Measurements from ENCODE around the gene SGIP1. TPM values are rescaled to one million over a fixed set of nuclear protein-coding genes. Genes with fewer than 3 reads are reported as not detected.

Gene SGIP1
- total and polyA plus RNA-seq, 2 experiments from 2014 or later: 3.1 to 20.2 TPM

GRCh38 chr1:66730462-66730861 is 196.5 kb downstream of the SGIP1 start:
- Histone ChIP-seq H2AFZ (no peak overlapping the region), H3K9me2 (replicated peaks; ENCODE audit: insufficient read depth) (no peaks in the 10 kb centered on the region), H3K9me3 (ENCODE audit: low read depth) (no peaks in the 10 kb centered on the region), H3K4me2 (no peak overlapping the region), H3K36me3 (replicated peaks; ENCODE audit: insufficient read depth, low read depth) (no peaks in the 10 kb centered on the region), H3K27me3 (no peaks in the 10 kb centered on the region), H3K4me1 (ENCODE audit: insufficient read depth) (no peaks in the 10 kb centered on the region), H3K79me2 (no peaks in the 10 kb centered on the region), H4K20me1 (ENCODE audit: insufficient read depth, poor library complexity, severe bottlenecking) (no peaks in the 10 kb centered on the region), H3K27ac (no peak overlapping the region), H3K4me3 (no peak overlapping the region)
- TF ChIP-seq CTCF (IDR thresholded peaks at IDR 0.05; ENCODE audit: poor library complexity) (no peak), EZH2 (IDR thresholded peaks at IDR 0.05; ENCODE audit: borderline replicate concordance) (no peak), EZH2phosphoT487 (IDR thresholded peaks at IDR 0.05; ENCODE audit: low read depth, severe bottlenecking, unreplicated experiment) (no peak)
- no peak for DNase-seq (ENCODE audit: low spot score)
- WGBS (ENCODE audit: low lambda C conversion rate, missing lambda C conversion rate): 81% methylated on average over 2 of the region's 2 CpGs

- Histone ChIP-seq H3K4me2 (no peak overlapping the region), H3K9me3 (ENCODE audit: low read depth) (no peaks in the 10 kb centered on the region), H4K20me1 (ENCODE audit: insufficient read depth, poor library complexity, severe bottlenecking) (no peaks in the 10 kb centered on the region), H3K79me2 (no peaks in the 10 kb centered on the region), H3K9me2 (replicated peaks; ENCODE audit: insufficient read depth) (no peaks in the 10 kb centered on the region), H3K4me1 (ENCODE audit: insufficient read depth) (no peaks in the 10 kb centered on the region), H3K36me3 (replicated peaks; ENCODE audit: insufficient read depth, low read depth) (no peaks in the 10 kb centered on the region), H3K27me3 (no peaks in the 10 kb centered on the region), H3K27ac (no peak overlapping the region), H3K4me3 (no peak overlapping the region), H2AFZ (no peak overlapping the region)
- whole genome bisulfite sequencing (ENCODE audit: low lambda C conversion rate, missing lambda C conversion rate): 86% methylated on average over 4 of the region's 4 CpGs
- DNase-seq (ENCODE audit: low spot score): no peak
- no peak for TF ChIP-seq EZH2phosphoT487 (IDR thresholded peaks at IDR 0.05; ENCODE audit: low read depth, severe bottlenecking, unreplicated experiment)
- no peak for TF ChIP-seq EZH2 (IDR thresholded peaks at IDR 0.05; ENCODE audit: borderline replicate concordance)
- TF ChIP-seq CTCF (IDR thresholded peaks at IDR 0.05; ENCODE audit: poor library complexity): no peak
Observed at GRCh38 chr1:66731170-66731865, 197.4 kb downstream of the SGIP1 start.

- Histone ChIP-seq H3K27ac (no peak overlapping the region), H3K27me3 (no peaks in the 10 kb centered on the region), H3K4me2 (no peak overlapping the region), H3K9me2 (replicated peaks; ENCODE audit: insufficient read depth) (no peaks in the 10 kb centered on the region), H3K4me3 (no peak overlapping the region), H3K36me3 (replicated peaks; ENCODE audit: insufficient read depth, low read depth) (no peaks in the 10 kb centered on the region), H4K20me1 (ENCODE audit: insufficient read depth, poor library complexity, severe bottlenecking) (no peaks in the 10 kb centered on the region), H3K9me3 (ENCODE audit: low read depth) (no peaks in the 10 kb centered on the region), H3K4me1 (ENCODE audit: insufficient read depth) (no peaks in the 10 kb centered on the region), H2AFZ (no peak overlapping the region), H3K79me2 (no peaks in the 10 kb centered on the region)
- WGBS (ENCODE audit: low lambda C conversion rate, missing lambda C conversion rate): 37% methylated on average over 1 of the region's 1 CpG
- TF ChIP-seq EZH2phosphoT487 (IDR thresholded peaks at IDR 0.05; ENCODE audit: low read depth, severe bottlenecking, unreplicated experiment) (no peak), CTCF (IDR thresholded peaks at IDR 0.05; ENCODE audit: poor library complexity) (no peak), EZH2 (IDR thresholded peaks at IDR 0.05; ENCODE audit: borderline replicate concordance) (no peak)
- DNase-seq (ENCODE audit: low spot score): no peak
Observed at GRCh38 chr1:66732407-66733166, 198.6 kb downstream of the SGIP1 start.

All from hepatocyte (in vitro differentiated cells).